HepG2 (cell line): ENCODE measurements around the gene FBXW8. TPM values are rescaled to one million over a fixed set of nuclear protein-coding genes. Genes with fewer than 3 reads are reported as not detected.

Experiments used
- ATAC-seq: fragments of 200-7000 bp; cut with Tn5 transposase; 3 replicates; pipeline ENCODE4 v1.9.1; 2020; ENCODE audit warnings: mild to moderate bottlenecking, moderate library complexity
- BruUV-seq: library from RNA; stranded (reverse); fragments of 400-500 nt; replicated peaks from 2 replicates; lab custom pipeline; 2021; lab: Mats Ljungman, UMichigan
- CTCF ChIA-PET: fragments of 300-600 bp; formaldehyde crosslinking; extraction: SDS; loops from one replicate; lab custom pipeline; 2021; ENCODE audit warnings: low total read pairs, inconsistent platforms, low intra/inter-chr PET ratio; lab: Yijun Ruan, JAX
- POLR2A ChIA-PET: fragments of 350-600 bp; sonication (Branson Sonifier 250); formaldehyde crosslinking; loops from one replicate; lab custom pipeline; 2020; ENCODE audit warnings: antibody characterized with exemption, inconsistent platforms; lab: Yijun Ruan, JAX
- DNase-seq: peaks from one replicate; pipeline ENCODE4 v3.0.0-alpha.2; 2015; ENCODE audit warnings: low spot score
- FAIRE-seq: peaks from 3 replicates; lab custom pipeline; 2011; peaks lifted over from hg19 to GRCh38; lab: Jason Lieb, UNC
- H2AFZ ChIP-seq: one replicate; pipeline ENCODE4 v1.6.1; 2011; ENCODE audit warnings: low read length, inconsistent platforms
- H3K27ac ChIP-seq: fragments of 300-600 bp; 3 replicates; pipeline ENCODE4 v1.8.0; 2011; ENCODE audit warnings: mixed run types, mild to moderate bottlenecking, mixed read lengths, low read length, inconsistent platforms; ENCODE audit not compliant: insufficient read depth; ENCODE audit errors: extremely low read length
- H3K27me3 ChIP-seq, 2 experiments: fragments of 200-600 bp in 1 of 2; 2 replicates in 1 of 2; 3 replicates in 1 of 2; pipeline versions ENCODE4 v1.6.0 to v1.8.0; 2011; ENCODE audit warnings: low read length in 2 of 2, mild to moderate bottlenecking in 2 of 2, moderate library complexity in 2 of 2, inconsistent platforms in 1 of 2; ENCODE audit not compliant: insufficient read depth in 2 of 2, control insufficient read depth in 1 of 2
- H3K36me3 ChIP-seq, 2 experiments: fragments of 200-600 bp in 1 of 2; replicated peaks in 1 of 2; 2 replicates in 1 of 2; 3 replicates in 1 of 2; pipeline versions ENCODE4 v1.5.1 to v1.8.0; 2011; ENCODE audit warnings: low read length in 2 of 2, inconsistent platforms in 1 of 2; ENCODE audit not compliant: insufficient read depth in 2 of 2, control insufficient read depth in 1 of 2
- H3K4me1 ChIP-seq: 2 replicates; pipeline ENCODE4 v1.5.1; 2012; ENCODE audit warnings: low read length, inconsistent platforms; ENCODE audit not compliant: insufficient read depth
- H3K4me2 ChIP-seq: 2 replicates; pipeline ENCODE4 v1.6.0; 2011; ENCODE audit warnings: low read depth, low read length, inconsistent platforms
- H3K4me3 ChIP-seq, 3 experiments: fragments of 200-600 bp in 1 of 3; sonication (generic), shearing (Covaris generic) in 1 of 3; replicated peaks in 1 of 3; 2 replicates each; pipeline ENCODE4 v1.5.1; 2011 to 2016; ENCODE audit warnings: low read length in 3 of 3, inconsistent platforms in 2 of 3, low read depth in 2 of 3, mild to moderate bottlenecking in 2 of 3, control low read depth in 1 of 3, mixed read lengths in 1 of 3; ENCODE audit not compliant: insufficient read depth in 1 of 3
- H3K79me2 ChIP-seq: one replicate; pipeline ENCODE4 v1.6.1; 2011; ENCODE audit warnings: low read length, inconsistent platforms; ENCODE audit not compliant: insufficient read depth
- H3K9ac ChIP-seq: 2 replicates; pipeline ENCODE4 v1.6.0; 2011; ENCODE audit warnings: mild to moderate bottlenecking, low read depth, low read length, inconsistent platforms; ENCODE audit not compliant: insufficient read depth
- H3K9me3 ChIP-seq: 2 replicates; pipeline ENCODE4 v1.5.1; 2012; ENCODE audit warnings: mild to moderate bottlenecking, low read length
- H4K20me1 ChIP-seq: 2 replicates; pipeline ENCODE4 v1.6.0; 2011; ENCODE audit warnings: inconsistent platforms, mild to moderate bottlenecking, low read length, moderate library complexity; ENCODE audit not compliant: insufficient read depth
- AGO2 ChIP-seq: fragments of 200-400 bp; formaldehyde crosslinking; optimal IDR thresholded peaks from 2 replicates; pipeline ENCODE3; 2017; ENCODE audit warnings: mild to moderate bottlenecking, low read depth, low read length, moderate library complexity
- CBX1 ChIP-seq: IDR thresholded peaks from one replicate; pipeline ENCODE4 v1.6.1; 2016; ENCODE audit warnings: antibody characterized with exemption, low read depth
- HDAC1 ChIP-seq: sonication (generic); formaldehyde crosslinking; IDR thresholded peaks from 2 replicates; pipeline ENCODE4 v1.5.1; 2020; ENCODE audit warnings: mild to moderate bottlenecking, missing genetic modification reagents
- HOXD1 ChIP-seq: sonication (generic); formaldehyde crosslinking; IDR thresholded peaks from 2 replicates; pipeline ENCODE4 v1.5.0; 2020; ENCODE audit warnings: missing genetic modification reagents
- MIXL1 ChIP-seq: IDR thresholded peaks from 2 replicates; pipeline ENCODE4 v1.6.1; 2016
- SETDB1 ChIP-seq: sonication (generic); formaldehyde crosslinking; IDR thresholded peaks from 2 replicates; pipeline ENCODE4 v1.5.1; 2020; ENCODE audit warnings: missing genetic modification reagents, mild to moderate bottlenecking, borderline replicate concordance
- ZNF564 ChIP-seq: sonication (generic); formaldehyde crosslinking; IDR thresholded peaks from 2 replicates; pipeline ENCODE4 v1.8.1; 2023; ENCODE audit warnings: mild to moderate bottlenecking, missing genetic modification reagents
- WGBS: methylation state at CpG from one replicate; pipeline ENCODE4 v1.1.6; 2017; ENCODE audit warnings: low lambda C conversion rate; 5-methylcytosine and 5-hydroxymethylcytosine counted together
- in situ Hi-C: cut with HindIII; loops from 2 replicates; pipeline ENCODE4 v1.10.0; 2017; ENCODE audit warnings: low pct_unique_long_range_greater_than_20kb; ENCODE audit not compliant: extremely low pct_ligation_motif_present
- intact Hi-C: fragments of 100-400 bp; cut with micrococcal nuclease; formaldehyde crosslinking; loops from one replicate; pipeline ENCODE4 v1.10.0; 2022; ENCODE audit not compliant: unreplicated experiment
- polyA plus RNA-seq, 8 experiments: library from polyadenylated mRNA; depleted of rRNA in 3 of 8; stranded (reverse) in 7 of 8; unstranded in 1 of 8; fragments of >200 nt; fragmentation: Illumina TruSeq in 4 of 8; extraction: Trizol in 4 of 8; gene quantifications; 2 replicates each; pipeline versions ENCODE4 v1.2.1 to v1.2.3, GENCODE V29; 2011 to 2016; ENCODE audit warnings: low read depth in 4 of 8, missing spikeins in 1 of 8, mixed read lengths in 1 of 8; ENCODE audit not compliant: insufficient read depth in 1 of 8
- total RNA-seq, 5 experiments: library from RNA; depleted of rRNA; stranded (reverse); fragments of >200 nt; fragmentation: Illumina TruSeq; extraction: Trizol; gene quantifications; 2 replicates each; pipeline ENCODE4 v1.2.3, GENCODE V29; 2016; ENCODE audit warnings: low read depth in 1 of 5
- TF ChIP-seq, protein P1 (sequence below): sonication (generic); formaldehyde crosslinking; IDR thresholded peaks from 2 replicates; pipeline ENCODE4 v1.5.0; 2020; ENCODE audit warnings: mild to moderate bottlenecking, low read depth, missing genetic modification reagents, borderline replicate concordance
- TF ChIP-seq, protein P2 (sequence below): sonication (generic); formaldehyde crosslinking; IDR thresholded peaks from 2 replicates; pipeline ENCODE4 v1.4.0; 2020; ENCODE audit warnings: missing genetic modification reagents
- TF ChIP-seq, protein P3 (sequence below): IDR thresholded peaks from 2 replicates; pipeline ENCODE4 v1.6.1; 2012; ENCODE audit warnings: low read depth, low read length, improper control_type of control experiment

The FBXW8 gene
- total and polyA plus RNA-seq, 2 of the 13 experiments (the other 11 are each of a cell fraction or from before 2014, with no cell fraction given): 5.1 to 5.9 TPM

DNA sequence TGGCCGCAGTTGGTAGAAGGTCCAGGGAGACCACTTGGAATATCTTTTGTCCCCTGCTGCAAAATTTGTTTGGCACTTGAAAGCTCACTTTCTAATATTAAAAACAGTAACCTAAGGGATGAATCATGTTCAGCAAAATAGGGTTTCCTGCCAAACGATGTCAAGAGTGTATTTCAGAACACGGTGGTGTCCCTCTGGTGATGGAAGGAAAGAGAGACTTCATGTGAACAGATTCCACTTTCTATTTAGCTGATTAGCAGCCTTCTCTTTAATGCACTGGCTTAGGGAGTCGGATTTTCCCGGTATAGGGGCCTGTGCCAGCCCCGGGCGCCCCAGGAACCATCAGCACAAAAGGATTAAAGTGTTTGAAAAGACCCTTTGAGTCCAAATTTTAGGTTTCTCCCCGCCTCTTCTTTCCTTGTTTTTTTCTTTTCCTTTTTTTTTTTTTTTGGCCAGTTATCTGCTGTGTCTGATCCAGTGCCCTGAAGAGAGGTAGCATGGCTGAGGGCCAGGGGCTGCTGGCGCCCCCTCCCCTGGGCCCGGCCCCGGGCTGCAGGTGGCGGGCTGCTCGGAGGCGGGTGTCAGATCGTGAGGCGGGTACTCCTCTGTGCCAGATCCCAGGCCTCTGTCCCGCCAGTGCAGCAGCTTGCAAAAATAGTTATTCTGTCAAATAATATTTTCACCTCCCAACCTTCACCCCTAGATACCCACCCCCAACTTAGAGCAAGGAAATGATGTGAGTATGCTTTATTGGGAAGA is 100.1 kb downstream of the FBXW8 start:
- TF ChIP-seq, protein P1, sequence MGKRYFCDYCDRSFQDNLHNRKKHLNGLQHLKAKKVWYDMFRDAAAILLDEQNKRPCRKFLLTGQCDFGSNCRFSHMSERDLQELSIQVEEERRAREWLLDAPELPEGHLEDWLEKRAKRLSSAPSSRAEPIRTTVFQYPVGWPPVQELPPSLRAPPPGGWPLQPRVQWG (CRISPR knock-in tag): no peak
- TF ChIP-seq SETDB1 (CRISPR knock-in tag): no peak
- no peak for TF ChIP-seq ZNF564 (CRISPR knock-in tag)
- TF ChIP-seq MIXL1 (CRISPR knock-in tag): no peak
- TF ChIP-seq AGO2: peak; percentile 84
- ATAC-seq: no peak
- Histone ChIP-seq H3K36me3 (peaks cover 9 to 33% of the 10 kb centered on the region in 2 experiments), H3K4me1 (no peaks in the 10 kb centered on the region), H3K4me2 (no peak overlapping the region), H2AFZ (no peak overlapping the region), H3K79me2 (no peaks in the 10 kb centered on the region), H3K4me3 (no peak overlapping the region), H3K9ac (no peak overlapping the region), H3K27ac (no peak overlapping the region), H3K9me3 (no peaks in the 10 kb centered on the region), H4K20me1 (no peaks in the 10 kb centered on the region), H3K27me3 (no peaks in the 10 kb centered on the region)
- in situ Hi-C loops (no loop called here), intact Hi-C loops (no loop called here)
- no TSS peak for BruUV-seq
- WGBS: 97% methylated on average over 17 of the region's 17 CpGs
- DNase-seq: no peak
- FAIRE-seq: no peak
- ChIA-PET POLR2A (no interaction called here), CTCF (no interaction called here)

DNA sequence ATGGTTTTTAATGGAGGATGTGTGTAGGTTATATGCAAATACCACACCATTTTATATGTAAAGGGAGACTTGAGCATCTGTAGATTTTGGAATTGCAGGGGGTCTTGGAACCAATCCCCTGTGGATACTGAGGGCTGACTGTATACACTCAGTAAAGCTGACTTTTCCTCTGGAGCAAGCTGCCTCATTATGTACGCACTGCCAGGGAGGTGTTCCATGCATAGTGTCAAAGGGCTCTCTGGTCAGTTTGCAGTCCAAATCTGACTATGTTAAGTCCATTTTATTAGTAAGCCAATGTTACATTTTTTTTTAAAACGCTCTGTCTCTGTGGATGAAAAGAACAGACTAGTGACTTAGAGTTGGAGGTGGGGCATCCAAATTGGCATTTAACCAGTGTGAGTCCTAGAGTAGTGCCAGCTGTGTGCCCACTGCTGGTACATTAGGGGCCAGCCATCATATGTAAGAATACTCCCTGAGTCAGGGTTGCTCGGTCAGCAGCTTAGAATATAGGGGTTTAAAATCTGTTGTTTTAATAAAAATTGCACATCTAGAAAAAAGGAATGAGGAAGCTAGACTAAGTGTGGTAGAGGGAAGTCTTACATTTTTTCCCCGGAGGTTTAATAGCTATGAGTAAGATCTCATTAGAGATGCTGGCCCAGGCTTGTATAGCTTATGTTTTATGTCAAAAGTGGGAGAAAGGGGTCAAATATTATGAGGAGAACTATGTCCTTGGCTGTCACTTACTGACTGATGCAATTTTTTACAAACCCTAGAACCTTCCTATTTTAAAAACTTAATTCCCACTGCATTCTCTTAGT is 101.4 kb downstream of the FBXW8 start:
- no peak for ATAC-seq
- no peaks in the 10 kb centered on the region for H3K4me1 ChIP-seq
- H2AFZ ChIP-seq: no peak overlapping the region
- H3K27me3 ChIP-seq: no peaks in the 10 kb centered on the region
- in situ Hi-C loops (no loop called here), intact Hi-C loops (no loop called here)
- H3K4me3 ChIP-seq: no peak overlapping the region
- H3K27ac ChIP-seq: no peak overlapping the region
- no TSS peak for BruUV-seq
- over 99% methylated on average over 4 of the region's 4 CpGs for WGBS
- no peaks in the 10 kb centered on the region for H3K9me3 ChIP-seq
- H3K4me2 ChIP-seq: no peak overlapping the region
- no peaks in the 10 kb centered on the region for H3K79me2 ChIP-seq
- no peak for DNase-seq
- H4K20me1 ChIP-seq: no peaks in the 10 kb centered on the region
- no peak for FAIRE-seq
- H3K36me3 ChIP-seq: peaks cover 7 to 28% of the 10 kb centered on the region in 2 experiments; a peak in 3 of 5 replicates
- POLR2A ChIA-PET: no interaction called here
- CTCF ChIA-PET: no interaction called here
- no peak overlapping the region for H3K9ac ChIP-seq
- TF ChIP-seq, protein P2, sequence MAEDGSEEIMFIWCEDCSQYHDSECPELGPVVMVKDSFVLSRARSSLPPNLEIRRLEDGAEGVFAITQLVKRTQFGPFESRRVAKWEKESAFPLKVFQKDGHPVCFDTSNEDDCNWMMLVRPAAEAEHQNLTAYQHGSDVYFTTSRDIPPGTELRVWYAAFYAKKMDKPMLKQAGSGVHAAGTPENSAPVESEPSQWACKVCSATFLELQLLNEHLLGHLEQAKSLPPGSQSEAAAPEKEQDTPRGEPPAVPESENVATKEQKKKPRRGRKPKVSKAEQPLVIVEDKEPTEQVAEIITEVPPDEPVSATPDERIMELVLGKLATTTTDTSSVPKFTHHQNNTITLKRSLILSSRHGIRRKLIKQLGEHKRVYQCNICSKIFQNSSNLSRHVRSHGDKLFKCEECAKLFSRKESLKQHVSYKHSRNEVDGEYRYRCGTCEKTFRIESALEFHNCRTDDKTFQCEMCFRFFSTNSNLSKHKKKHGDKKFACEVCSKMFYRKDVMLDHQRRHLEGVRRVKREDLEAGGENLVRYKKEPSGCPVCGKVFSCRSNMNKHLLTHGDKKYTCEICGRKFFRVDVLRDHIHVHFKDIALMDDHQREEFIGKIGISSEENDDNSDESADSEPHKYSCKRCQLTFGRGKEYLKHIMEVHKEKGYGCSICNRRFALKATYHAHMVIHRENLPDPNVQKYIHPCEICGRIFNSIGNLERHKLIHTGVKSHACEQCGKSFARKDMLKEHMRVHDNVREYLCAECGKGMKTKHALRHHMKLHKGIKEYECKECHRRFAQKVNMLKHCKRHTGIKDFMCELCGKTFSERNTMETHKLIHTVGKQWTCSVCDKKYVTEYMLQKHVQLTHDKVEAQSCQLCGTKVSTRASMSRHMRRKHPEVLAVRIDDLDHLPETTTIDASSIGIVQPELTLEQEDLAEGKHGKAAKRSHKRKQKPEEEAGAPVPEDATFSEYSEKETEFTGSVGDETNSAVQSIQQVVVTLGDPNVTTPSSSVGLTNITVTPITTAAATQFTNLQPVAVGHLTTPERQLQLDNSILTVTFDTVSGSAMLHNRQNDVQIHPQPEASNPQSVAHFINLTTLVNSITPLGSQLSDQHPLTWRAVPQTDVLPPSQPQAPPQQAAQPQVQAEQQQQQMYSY (CRISPR knock-in tag): no peak
- TF ChIP-seq HDAC1 (CRISPR knock-in tag) (no peak), HOXD1 (CRISPR knock-in tag) (no peak), CBX1 (no peak)
- TF ChIP-seq, protein P3, sequence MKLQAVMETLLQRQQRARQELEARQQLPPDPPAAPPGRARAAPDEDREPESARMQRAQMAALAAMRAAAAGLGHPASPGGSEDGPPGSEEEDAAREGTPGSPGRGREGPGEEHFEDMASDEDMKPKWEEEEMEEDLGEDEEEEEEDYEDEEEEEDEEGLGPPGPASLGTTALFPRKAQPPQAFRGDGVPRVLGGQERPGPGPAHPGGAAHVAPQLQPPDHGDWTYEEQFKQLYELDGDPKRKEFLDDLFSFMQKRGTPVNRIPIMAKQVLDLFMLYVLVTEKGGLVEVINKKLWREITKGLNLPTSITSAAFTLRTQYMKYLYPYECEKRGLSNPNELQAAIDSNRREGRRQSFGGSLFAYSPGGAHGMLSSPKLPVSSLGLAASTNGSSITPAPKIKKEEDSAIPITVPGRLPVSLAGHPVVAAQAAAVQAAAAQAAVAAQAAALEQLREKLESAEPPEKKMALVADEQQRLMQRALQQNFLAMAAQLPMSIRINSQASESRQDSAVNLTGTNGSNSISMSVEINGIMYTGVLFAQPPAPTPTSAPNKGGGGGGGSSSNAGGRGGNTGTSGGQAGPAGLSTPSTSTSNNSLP: no peak
